ENCODE data around the gene PSTPIP2.
"Not testable (repeated sequence)": the region's sequence is repeated elsewhere in the genome, so short reads cannot be mapped to it uniquely, and the experiment has no call there.

- TF ChIP-seq MAX (IDR thresholded peaks at IDR 0.05); EZH2 (IDR thresholded peaks at IDR 0.05; ENCODE audit: low read depth, low read length, severe bottlenecking); SRF (IDR thresholded peaks at IDR 0.05; ENCODE audit: low read depth, low read length); ATF3 (IDR thresholded peaks at IDR 0.05; ENCODE audit: insufficient read depth, low read depth, low read length); RAD21 (IDR thresholded peaks at IDR 0.05 in 1 of 2, conservative IDR thresholded peaks at IDR 0.05 in 1 of 2; ENCODE audit: low read depth in 2 of 2, low read length in 2 of 2); POLR2AphosphoS5 (IDR thresholded peaks at IDR 0.05; ENCODE audit: low read depth, low read length); CTCF (IDR thresholded peaks at IDR 0.05; ENCODE audit: control extremely low read depth in 1 of 3, insufficient read depth in 1 of 3, low read depth in 1 of 3, low read length in 3 of 3); TEAD4 (IDR thresholded peaks at IDR 0.05; ENCODE audit: low read depth, low read length); POLR2A (IDR thresholded peaks at IDR 0.05; ENCODE audit: control extremely low read depth in 1 of 2, low read depth in 2 of 2, low read length in 2 of 2); CHD2 (IDR thresholded peaks at IDR 0.05; ENCODE audit: low read length); TAF1 (IDR thresholded peaks at IDR 0.05; ENCODE audit: low read depth, low read length): not testable (repeated sequence)
These were observed 16.4 kb upstream of the PSTPIP2 start for GRCh38 chr18:46088501-46088900.
